ENCODE results near the gene CD300LG. TPM values are rescaled to one million over a fixed set of nuclear protein-coding genes. Genes with fewer than 3 reads are reported as not detected.

Gene CD300LG
- total and polyA plus RNA-seq, 2 experiments from 2014 or later, result not detected

- H3K36me3 Mint-ChIP-seq (ENCODE audit: low read depth), result no peaks in the 10 kb centered on the region
Measured at GRCh38 chr17:43861960-43862359, 15.0 kb downstream of the CD300LG start.

GRCh38 chr17:43864161-43864984, 17.4 kb downstream of the CD300LG start:
- Mint-ChIP-seq H3K4me1 (no peaks in the 10 kb centered on the region), H3K27me3 (ENCODE audit: insufficient read depth, low read depth, poor library complexity) (peaks cover 2% of the 10 kb centered on the region), H3K27ac (no peak overlapping the region), H3K36me3 (ENCODE audit: low read depth) (no peaks in the 10 kb centered on the region), H3K9me3 (no peaks in the 10 kb centered on the region; the same call in 2 of the 3 replicates), H3K4me3 (no peak overlapping the region)
- no peak overlapping the region for H3K4me2 ChIP-seq
- no peaks in the 10 kb centered on the region for H4K20me1 ChIP-seq (replicated peaks; ENCODE audit: insufficient read depth)
- no peak overlapping the region for H3K27ac ChIP-seq (ENCODE audit: low read depth)
- no peaks in the 10 kb centered on the region for H3K36me3 ChIP-seq (ENCODE audit: insufficient read depth)
- no peak overlapping the region for H2AFZ ChIP-seq
- H3K79me2 ChIP-seq (replicated peaks; ENCODE audit: insufficient read depth), result no peaks in the 10 kb centered on the region
- H3K9me2 ChIP-seq (ENCODE audit: insufficient read depth), result no peaks in the 10 kb centered on the region
- no peaks in the 10 kb centered on the region for H3K27me3 ChIP-seq (ENCODE audit: insufficient read depth)
- DNase-seq (ENCODE audit: low spot score), result no peak
- H3K4me3 ChIP-seq, result no peak overlapping the region
- H3F3A ChIP-seq (replicated peaks; ENCODE audit: low read depth), result no peaks in the 10 kb centered on the region
- ATAC-seq, result no peak
- H3K4me1 ChIP-seq (ENCODE audit: insufficient read depth), result no peaks in the 10 kb centered on the region
- TF ChIP-seq ZNF462 (CRISPR knock-in tag; IDR thresholded peaks at IDR 0.05), result no peak
- TF ChIP-seq CREB1 (CRISPR knock-in tag; IDR thresholded peaks at IDR 0.05; ENCODE audit: low read depth), result no peak
- no peak for TF ChIP-seq NANOG (IDR thresholded peaks at IDR 0.05; ENCODE audit: borderline replicate concordance)

More at GRCh38 chr17:43861960-43862359, 15.0 kb downstream of the CD300LG start:
- no peaks in the 10 kb centered on the region for H3F3A ChIP-seq (replicated peaks; ENCODE audit: low read depth)
- no peaks in the 10 kb centered on the region for H4K20me1 ChIP-seq (replicated peaks; ENCODE audit: insufficient read depth)
- H3K4me1 ChIP-seq (ENCODE audit: insufficient read depth), result no peaks in the 10 kb centered on the region
- H3K79me2 ChIP-seq (replicated peaks; ENCODE audit: insufficient read depth), result no peaks in the 10 kb centered on the region
- DNase-seq (ENCODE audit: low spot score) (no peak), ATAC-seq (no peak)
- no peak overlapping the region for H3K27ac Mint-ChIP-seq
- no peak overlapping the region for H3K4me2 ChIP-seq
- H3K4me3 ChIP-seq, result no peak overlapping the region
- H3K27me3 Mint-ChIP-seq (ENCODE audit: insufficient read depth, low read depth, poor library complexity), result peaks cover 5% of the 10 kb centered on the region
- TF ChIP-seq EZH2phosphoT487 (IDR thresholded peaks at IDR 0.05; ENCODE audit: unreplicated experiment) (no peak), CREB1 (CRISPR knock-in tag; IDR thresholded peaks at IDR 0.05; ENCODE audit: low read depth) (no peak), ZNF331 (CRISPR knock-in tag; IDR thresholded peaks at IDR 0.05; ENCODE audit: low read depth) (no peak), POLR2AphosphoS5 (IDR thresholded peaks at IDR 0.05; ENCODE audit: low read depth) (no peak), EZH2 (IDR thresholded peaks at IDR 0.05; ENCODE audit: low read depth, unreplicated experiment) (no peak), CTCF (conservative IDR thresholded peaks at IDR 0.05; ENCODE audit: low read depth in 2 of 2) (no peak), STAT1 (IDR thresholded peaks at IDR 0.05; ENCODE audit: unreplicated experiment) (no peak)
- no peak overlapping the region for H3K4me3 Mint-ChIP-seq
- H3K4me1 Mint-ChIP-seq, result no peaks in the 10 kb centered on the region
- no peaks in the 10 kb centered on the region for H3K36me3 ChIP-seq (ENCODE audit: insufficient read depth)
- H3K9me3 Mint-ChIP-seq, result no peaks in the 10 kb centered on the region; the same call in 2 of the 3 replicates
- no peaks in the 10 kb centered on the region for H3K27me3 ChIP-seq (ENCODE audit: insufficient read depth)
- H3K9me2 ChIP-seq (ENCODE audit: insufficient read depth), result no peaks in the 10 kb centered on the region
- no peak overlapping the region for H3K27ac ChIP-seq (ENCODE audit: low read depth)
- H2AFZ ChIP-seq, result no peak overlapping the region

Measured in GM23338 (cell line).